ENCODE results near the gene CEBPA.
A peak's percentile ranks its signal among the peaks of the same experiment; 100 is the strongest.
"Not testable (repeated sequence)": the region's sequence is repeated elsewhere in the genome, so short reads cannot be mapped to it uniquely, and the experiment has no call there.

The CEBPA gene

DNA sequence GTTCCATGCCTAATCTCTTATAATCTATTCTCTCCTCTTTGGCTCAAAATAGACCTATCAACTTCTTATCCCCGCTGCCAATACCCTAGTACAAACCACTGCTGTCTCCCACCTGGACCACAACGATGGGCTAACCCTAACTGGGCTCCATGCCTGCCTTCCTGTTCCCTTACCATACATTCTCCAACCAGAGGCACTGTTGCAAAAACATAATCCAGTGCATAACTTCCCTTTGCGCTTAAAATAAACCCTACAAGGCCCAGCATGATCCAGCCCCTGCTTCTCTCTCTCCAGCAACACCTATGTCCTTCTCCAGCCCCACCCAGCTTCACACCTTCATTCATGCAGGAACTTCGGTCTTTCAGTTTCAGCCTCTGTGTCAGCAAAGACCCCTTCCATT is 27.4 kb upstream of the CEBPA start:
- intact Hi-C loops (cut with DNase I) = no loop called here
- DNase-seq = peak in 1 of 42 donors; percentile 14

DNA sequence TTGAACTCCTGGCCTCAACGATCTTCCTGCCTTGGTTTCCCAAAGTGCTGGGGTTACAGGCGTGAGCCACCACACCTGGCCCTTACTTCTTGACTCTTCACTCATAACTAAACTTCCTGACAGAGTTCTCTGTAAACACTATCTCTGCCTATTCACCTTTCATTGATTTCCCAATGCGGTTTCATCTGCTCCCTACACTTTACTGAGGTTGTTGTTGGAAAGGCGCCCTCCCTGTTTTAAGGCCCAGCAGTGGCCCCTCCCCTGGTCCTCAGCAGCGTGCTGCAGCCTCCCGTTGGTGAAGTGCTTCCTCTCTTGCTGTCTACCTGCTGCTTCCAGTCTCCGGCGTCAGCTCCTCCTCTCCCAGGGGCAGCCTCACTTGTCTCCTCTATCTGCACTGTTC is 26.7 kb upstream of the CEBPA start:
- DNase-seq = peak in 1 of 42 donors; percentile 3
- intact Hi-C loops (cut with DNase I) = no loop called here

DNA sequence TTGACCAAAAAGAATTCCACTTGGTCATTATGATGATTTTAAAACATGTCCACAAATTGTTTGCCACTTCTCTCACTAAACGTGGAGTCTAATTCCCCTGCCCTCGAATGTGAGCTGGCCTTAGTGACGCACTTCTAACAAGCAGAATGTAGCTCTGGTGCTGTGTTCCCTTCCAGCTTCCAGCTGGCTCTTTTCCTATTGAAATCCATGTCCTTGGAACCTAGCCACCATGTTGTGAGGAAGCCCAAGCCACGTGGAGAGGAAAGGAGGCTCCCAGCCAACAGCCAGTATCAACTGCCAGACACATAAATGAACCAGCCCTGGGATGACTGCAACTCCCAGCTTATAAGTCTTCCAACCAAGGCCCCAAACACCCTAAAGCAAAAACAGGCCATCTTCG is 23.6 kb upstream of the CEBPA start:
- DNase-seq = peak in 22 of 42 donors; percentile 10 to 75 (median 49)
- intact Hi-C loops (cut with DNase I) = no loop called here

DNA sequence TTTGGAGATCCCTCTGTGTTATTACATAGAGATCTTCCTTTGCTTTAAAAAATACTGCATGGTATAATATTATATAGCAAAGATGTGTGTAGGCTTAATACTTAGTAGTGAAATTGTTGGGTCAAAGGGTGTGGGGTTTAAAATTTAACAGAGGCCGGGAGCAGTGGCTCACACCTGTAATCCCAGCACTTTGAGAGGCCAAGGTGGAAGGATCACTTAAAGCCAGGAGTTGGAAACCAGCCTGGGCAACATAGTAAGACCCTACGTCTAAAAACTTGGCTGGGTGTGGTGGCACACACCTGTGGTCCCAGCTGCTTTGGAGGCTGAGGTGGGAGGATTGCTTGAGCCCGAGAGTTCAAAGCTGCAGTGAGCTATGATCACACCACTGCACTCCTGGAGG is 22.3 kb upstream of the CEBPA start:
- intact Hi-C loops (cut with DNase I) = no loop called here
- peak in 1 of 42 donors; percentile 14 for DNase-seq

DNA sequence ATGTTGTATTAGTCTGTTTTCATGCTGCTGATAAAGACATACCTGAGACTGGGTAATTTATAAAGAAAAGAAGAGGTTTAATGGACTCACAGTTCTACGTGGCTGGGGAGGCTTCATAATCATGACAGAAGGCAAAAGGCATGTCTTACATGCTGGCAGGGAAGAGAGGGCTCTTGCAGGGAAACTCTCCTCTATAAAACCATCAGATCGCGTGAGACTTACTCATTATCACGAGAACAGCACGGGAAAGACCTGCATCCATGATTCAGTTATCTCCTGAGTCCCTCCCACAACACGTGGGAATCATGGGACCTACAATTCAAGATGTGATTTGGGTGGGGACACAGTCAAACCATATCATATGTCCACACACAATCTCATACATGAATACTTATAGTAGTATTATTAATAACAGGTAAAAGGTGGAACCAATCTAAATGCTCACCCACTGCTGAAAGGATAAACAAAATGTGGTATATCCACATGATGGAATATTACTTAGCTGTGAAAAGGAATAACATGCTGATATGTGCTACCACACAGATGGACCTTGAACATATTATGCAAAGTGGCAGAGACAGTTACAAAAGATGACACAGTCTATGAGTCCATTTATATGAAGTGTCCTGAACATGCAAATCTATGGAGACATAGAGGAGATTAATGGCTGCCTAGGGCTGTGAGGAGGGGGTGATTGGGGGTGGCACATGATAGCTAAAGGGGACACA is 20.9 kb upstream of the CEBPA start:
- no peak for DNase-seq
- intact Hi-C loops (cut with DNase I) = no loop called here

DNA sequence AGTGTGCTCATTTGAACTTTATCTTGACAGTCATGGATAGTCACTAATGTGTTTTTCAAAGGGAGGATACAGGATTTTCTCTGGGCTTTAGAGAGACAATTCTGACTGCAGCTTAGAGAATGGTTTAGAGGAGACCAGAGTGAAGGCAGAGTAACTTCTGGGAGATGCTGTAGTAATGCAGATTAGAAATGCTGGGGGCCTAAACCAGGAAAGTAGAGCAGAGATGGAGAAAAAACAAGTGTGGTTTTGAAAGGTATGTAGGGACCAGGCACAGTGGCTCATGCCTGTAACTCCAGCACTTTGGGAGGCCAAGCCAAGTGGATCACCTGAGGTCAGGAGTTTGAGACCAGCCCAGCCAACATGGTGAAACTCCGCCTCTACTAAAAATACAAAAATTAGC is 18.3 kb upstream of the CEBPA start:
- intact Hi-C loops (cut with DNase I) = no loop called here
- no peak for DNase-seq

DNA sequence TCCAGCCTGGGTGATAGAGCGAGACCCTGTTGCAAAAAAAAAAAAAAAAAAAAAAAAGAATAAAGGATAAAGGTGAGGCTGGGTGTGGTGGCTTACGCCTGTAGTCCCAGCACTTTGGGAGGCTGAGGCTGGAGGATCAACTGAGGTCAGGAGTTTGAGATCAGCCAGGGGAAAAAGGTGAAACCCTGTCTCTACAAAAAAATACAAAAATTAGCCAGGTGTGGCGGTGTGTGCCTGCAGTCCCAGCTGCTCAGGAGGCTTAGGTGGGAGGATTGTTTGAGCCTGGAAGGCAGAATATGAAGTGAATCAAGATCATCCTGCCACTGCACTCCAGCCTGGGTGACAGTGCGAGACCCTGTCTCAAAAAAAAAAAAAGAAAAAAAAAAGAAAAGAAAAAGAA is 15.7 kb upstream of the CEBPA start:
- intact Hi-C loops (cut with DNase I) = not testable (repeated sequence)
- peak in 1 of 42 donors; percentile 0 for DNase-seq

DNA sequence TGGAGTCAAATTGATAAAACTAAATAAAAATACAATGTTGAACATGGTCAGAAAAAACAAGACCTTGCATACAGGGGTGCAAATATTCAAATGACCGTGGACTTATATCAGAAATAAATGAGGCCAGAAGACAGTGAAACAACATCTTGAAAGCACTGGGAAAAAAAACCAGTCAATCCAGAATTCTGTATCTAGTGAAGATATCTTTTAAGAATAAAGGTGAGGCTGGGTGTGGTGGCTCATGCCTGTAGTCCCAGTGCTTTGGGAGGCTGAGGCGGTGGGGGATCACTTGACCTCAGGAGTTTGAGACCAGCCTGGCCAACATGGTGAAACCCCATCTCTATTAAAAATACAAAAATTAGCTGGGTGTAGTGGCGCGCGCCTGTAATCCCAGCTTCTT is 15.2 kb upstream of the CEBPA start:
- DNase-seq = no peak
- intact Hi-C loops (cut with DNase I) = no loop called here

DNA sequence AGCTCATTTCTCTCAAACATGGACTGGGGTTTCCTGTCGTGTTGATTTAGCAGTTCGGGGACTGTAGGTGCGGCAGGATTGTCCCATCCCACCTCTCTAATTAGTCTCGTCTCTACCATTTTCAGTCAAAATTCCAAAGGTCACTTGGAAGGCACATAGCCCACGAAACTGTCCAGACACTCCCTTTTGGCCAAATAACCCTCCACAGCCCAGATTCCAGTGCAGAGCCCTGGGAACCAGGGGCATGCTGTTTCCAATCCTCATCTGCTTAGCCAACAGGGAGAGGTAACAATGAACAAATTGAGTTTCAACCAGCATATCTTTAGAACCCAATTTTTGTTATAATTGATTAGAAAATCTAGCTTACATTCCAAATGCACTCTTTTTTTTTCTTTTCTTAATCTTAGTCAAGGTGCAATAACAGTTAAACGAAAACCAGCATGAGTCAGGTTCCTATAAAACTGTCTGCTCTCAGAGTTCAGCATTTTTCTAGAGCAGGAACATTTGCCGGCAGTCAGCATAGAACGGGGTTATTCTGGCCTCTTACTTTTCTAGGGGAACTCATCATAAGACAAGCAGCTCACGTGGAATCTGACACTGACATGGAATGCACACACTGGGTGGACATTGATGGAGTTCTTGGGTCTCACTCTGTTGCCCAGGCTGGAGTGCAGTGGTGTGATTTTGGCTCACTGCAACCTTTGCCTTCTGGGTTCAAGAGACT is 14.4 kb upstream of the CEBPA start:
- intact Hi-C loops (cut with DNase I) = no loop called here
- peak in 1 of 42 donors; percentile 15 for DNase-seq

DNA sequence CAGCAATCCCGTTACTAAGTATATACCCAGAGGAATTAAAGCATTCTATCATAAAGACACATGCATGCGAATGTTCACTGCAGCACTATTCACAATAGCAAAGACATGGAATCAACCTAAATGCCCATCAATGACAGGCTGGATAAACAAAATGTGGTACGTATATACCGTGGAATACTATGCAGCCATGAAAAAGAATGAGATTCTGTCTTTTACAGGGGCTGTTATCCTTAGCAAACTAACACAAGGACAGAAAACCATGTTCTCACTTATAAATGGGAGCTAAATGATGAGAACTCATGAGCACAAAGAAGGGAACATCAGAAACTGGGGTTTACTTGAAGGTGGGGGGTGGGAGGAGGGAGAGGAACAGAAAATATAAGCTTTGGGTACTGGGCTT is 10.5 kb upstream of the CEBPA start:
- intact Hi-C loops (cut with DNase I); DNase-seq: not testable (repeated sequence)

DNA sequence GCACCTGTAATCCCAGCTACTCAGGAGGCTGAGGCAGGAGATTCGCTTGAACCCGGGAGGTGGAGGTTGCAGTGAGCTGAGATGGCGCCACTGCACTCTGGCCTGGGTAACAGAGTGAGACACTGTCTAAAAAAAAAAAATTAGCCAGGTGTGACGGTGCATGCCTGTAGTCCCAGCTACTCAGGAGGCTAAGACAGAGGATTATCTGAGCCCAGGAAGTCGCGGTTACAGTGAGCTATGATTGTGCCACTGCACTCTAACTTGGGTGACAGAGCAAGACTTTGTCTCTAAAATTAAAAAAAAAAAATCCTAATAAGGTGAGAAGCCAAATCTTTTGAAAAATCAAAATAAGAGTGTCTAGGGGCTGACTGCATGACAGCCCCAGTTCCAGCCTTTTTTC is 9.7 kb upstream of the CEBPA start:
- DNase-seq = peak in 1 of 42 donors; percentile 2
- intact Hi-C loops (cut with DNase I) = no loop called here

DNA sequence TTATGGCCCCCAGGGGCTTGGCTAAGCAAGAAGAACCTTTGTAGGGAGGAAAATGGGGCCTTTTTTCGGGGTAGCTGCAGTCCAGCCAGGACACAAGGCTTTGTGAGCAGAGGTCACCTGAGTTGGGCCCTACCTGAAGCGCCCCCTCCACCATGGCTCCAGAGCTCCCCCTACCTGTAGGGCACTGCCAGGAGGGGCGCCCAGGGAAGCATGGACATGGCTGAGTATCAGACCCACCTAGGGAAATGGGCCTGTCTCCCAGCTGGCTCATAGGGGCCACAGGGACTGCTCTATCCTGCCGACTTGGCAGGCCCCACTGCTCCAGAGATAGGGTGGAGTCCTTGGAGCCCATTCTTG is 9.0 kb upstream of the CEBPA start:
- DNase-seq = peak in 3 of 42 donors; percentile 3 to 12 (median 8)

DNA sequence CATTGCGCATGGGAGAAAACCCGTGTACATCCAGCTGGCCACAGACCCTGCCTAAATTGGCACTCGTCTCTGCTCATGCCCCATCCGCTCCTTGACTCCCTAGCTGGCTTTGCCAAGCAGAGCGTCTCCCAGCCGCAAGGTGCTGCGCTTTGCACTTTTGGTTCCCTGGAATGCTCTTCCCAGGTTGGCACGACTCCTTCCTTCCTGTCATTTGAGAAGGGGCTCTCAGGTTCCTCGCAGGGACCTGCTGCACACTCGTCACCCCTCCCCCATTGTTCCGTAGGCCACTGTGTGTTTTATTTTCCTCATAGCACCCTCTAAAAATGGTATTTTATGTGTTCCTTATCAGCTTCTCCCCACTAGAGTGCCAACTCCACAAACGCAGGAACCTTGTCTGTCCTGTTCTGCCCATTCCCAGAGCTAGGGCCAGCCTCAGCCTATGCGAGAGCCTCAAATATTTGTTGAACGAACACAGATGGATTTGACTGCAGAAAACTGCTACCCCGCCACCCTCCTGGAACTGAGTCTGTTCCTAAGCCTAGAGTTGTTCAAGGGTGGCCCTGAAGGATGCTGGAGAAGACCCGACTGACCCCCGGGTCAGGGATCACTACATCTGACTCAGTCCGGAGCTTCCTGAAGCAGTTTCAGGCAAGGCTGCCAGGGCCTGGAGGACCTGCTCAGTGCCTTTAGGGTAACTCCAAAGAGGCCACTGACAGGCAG is 8.4 kb upstream of the CEBPA start:
- intact Hi-C loops (cut with DNase I) = no loop called here
- peak in 5 of 42 donors; percentile 1 to 11 (median 6) for DNase-seq

More for the DNA sequence above, 9.0 kb upstream of the CEBPA start:
- intact Hi-C loops (cut with DNase I) = no loop called here

DNA sequence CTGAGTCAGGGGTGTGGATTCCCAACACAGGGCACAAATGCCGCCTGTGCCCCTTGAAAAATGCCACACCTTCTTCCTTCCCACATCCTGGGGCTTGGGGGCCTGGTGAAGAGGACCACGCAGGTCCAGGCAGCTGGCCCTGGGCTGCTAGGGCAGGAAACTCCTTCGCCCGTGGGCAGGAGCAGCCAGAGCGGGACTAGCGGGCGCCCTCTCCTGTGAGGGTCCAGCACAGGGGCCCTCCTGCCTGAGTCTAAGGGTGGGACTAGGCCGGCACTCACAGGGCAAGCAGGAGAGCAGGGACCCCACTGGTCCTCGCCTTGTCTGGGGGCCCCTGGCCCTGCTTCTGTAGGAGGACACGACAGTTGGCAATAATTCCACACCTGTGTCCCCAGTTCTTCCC is 7.5 kb upstream of the CEBPA start:
- intact Hi-C loops (cut with DNase I) = no loop called here
- DNase-seq = peak in 5 of 42 donors; percentile 3 to 8 (median 7)

DNA sequence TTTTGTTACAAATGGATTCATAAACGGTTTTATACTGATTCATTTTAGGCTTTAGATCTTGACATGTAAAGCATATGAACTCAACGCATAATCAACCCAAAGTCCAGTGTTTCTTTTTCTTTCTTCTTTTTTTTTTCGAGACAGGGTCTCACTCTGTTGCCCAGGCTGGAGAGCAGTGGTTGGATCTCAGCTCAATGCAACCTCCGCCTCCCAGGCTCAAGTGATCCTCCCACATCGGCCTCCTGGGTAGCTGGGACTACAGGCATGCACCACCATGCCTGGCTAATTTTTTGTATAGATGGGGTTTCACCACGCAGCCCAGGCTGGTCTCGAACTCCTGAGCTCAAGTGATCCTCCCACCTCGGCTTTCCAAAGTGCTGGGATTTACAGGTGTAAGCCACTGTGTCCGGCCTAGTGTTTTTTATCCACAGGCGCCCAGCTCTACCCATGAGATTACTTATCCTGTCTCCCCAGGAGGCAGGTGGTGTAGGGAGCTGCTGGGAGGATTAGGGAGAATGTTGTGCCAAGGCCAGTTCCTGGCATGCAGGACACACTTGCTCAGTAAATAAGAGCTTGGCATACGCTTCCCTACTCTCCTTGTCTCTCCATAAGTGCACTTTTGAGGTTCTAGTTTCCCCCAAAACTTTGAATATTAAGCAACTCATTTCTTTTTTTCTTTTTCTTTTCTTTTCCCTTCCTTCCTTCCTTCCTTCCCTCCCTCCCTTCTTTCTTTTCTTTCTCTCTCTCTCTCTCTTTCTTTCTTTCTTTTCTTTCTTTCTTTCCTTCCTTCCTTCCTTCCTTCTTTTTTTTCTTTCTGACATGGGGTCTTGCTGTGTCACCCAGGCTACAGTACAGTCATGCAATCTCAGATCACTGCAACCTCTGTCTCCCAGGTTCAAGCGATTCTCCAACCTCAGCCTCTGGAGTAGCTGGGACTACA is 4.8 kb upstream of the CEBPA start:
- intact Hi-C loops (cut with DNase I) = no loop called here
- peak in 7 of 42 donors; percentile 7 to 28 (median 16) for DNase-seq

DNA sequence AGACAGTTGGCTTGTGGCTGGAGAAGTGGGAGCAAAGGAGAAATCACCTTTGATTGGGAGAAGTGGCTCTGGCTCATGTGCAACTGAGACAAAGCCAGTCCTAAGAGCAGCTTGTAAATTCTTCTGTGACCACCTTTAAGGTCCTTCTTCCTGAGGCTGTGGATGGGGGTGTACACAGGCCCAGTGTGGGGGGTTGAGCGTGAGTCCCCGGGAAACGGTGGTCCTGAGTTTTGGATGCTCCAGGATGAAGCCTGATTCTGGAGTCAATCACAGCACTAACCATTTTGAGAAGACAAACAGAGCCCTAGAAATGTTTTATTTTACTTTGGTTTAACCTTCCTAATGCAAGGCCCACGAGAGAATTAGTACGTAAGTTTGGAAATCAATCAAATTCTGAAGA is 3.9 kb upstream of the CEBPA start:
- peak in 1 of 42 donors; percentile 5 for DNase-seq
- intact Hi-C loops (cut with DNase I) = no loop called here

DNA sequence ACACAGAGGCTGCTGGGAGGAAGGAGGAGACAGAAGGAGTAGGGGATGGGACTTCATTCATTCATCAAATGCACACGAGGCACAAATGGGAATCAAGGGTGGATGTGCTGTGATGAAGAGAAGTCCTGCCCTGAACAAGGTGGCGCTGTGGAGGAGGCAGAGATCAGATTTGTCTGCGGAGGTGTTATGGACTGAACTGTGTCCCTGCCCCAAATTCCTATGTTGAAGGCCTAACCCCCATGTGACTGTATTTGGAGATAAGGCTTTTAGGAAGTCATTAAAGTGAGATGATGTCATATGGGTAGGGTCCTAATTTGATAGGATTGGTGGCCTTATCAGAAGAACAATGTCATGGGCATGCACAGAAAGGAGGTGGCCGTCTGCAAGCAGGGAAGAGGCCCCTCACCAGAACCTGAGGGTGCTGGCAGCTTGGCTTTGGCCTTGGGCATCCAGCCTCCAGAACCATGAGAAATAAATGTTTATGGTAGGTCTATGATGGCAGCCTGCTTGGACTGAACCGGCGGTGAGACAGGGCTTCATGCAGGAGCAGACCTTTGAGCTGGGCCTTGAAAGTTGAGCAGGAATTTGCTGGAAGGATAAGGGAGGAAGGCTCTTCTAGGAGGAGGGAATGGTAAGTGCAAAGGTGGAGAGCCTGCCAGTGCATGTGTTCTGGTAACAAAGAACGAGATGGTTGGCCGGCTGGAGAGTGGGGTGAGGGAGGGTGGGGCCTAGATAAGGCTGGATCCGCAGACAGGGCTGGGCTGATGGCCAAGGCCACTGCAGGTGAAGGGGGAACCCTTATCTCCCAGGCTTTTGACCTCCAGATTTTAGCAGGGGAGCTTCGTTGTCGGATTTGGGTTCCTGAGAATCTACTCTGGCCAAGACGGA is 2.7 kb upstream of the CEBPA start:
- DNase-seq = peak in 8 of 42 donors; percentile 5 to 33 (median 12)
- intact Hi-C loops (cut with DNase I) = loop anchor here (5.0 kb wide), 1 partner anchor 67 kb away; the partner anchor contains the start of gene CEBPG

DNA sequence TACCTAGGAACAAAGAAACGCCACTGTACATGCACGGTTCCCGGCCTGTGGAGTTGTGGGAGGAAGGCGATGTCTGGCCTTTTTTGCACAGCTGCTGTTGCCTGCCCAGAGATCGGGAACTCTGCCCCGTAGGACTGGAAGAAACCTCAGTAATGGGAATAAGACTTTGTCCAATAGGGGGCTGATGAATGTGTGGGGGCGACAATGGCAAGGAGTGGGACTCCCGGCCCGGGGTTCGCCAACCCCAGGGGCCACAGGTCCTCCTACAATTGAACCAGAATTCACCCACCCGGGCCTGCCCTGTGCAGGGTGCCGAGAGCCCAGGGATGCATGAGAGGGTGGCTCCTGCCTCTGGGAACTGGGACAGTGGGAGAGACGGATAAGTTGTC is 2.0 kb upstream of the CEBPA start:
- peak in 9 of 42 donors; percentile 8 to 36 (median 14) for DNase-seq
- intact Hi-C loops (cut with DNase I) = loop anchor here (5.0 kb wide), 1 partner anchor 68 kb away; the partner anchor contains the start of gene CEBPG

All from head of caudate nucleus (tissue), 42 donors.